IPS-15b (cell line): ENCODE measurements around the gene LPXN.
"Not testable (repeated sequence)": the region's sequence is repeated elsewhere in the genome, so short reads cannot be mapped to it uniquely, and the experiment has no call there.

Experiments used
- H3K27me3 ChIP-seq: one replicate; pipeline ENCODE4 v1.6.1; 2013; ENCODE audit warnings: low read length; ENCODE audit not compliant: control insufficient read depth, insufficient read depth
- H3K36me3 ChIP-seq: one replicate; pipeline ENCODE4 v1.6.1; 2013; ENCODE audit warnings: low read length; ENCODE audit not compliant: control insufficient read depth, insufficient read depth
- H3K4me1 ChIP-seq: one replicate; pipeline ENCODE4 v1.6.1; 2013; ENCODE audit warnings: mild to moderate bottlenecking, low read length; ENCODE audit not compliant: control insufficient read depth, insufficient read depth
- H3K4me3 ChIP-seq: one replicate; pipeline ENCODE4 v1.5.1; 2013; ENCODE audit warnings: low read depth, low read length
- H3K9ac ChIP-seq: one replicate; pipeline ENCODE4 v1.6.1; 2013; ENCODE audit warnings: low read depth, mild to moderate bottlenecking, low read length
- H3K9me3 ChIP-seq: one replicate; pipeline ENCODE4 v1.6.1; 2013; ENCODE audit warnings: mild to moderate bottlenecking, low read length; ENCODE audit not compliant: control insufficient read depth, insufficient read depth

Gene LPXN

GRCh38 chr11:58578136-58578634, 2.5 kb upstream of the LPXN start:
- Histone ChIP-seq H3K4me1 (no peaks in the 10 kb centered on the region), H3K9ac (peak overlapping the region; percentile 99), H3K27me3 (no peaks in the 10 kb centered on the region), H3K4me3 (peak overlapping the region; percentile 96), H3K36me3 (no peaks in the 10 kb centered on the region), H3K9me3 (no peaks in the 10 kb centered on the region)

- no peaks in the 10 kb centered on the region for H3K4me1 ChIP-seq
- no peaks in the 10 kb centered on the region for H3K9me3 ChIP-seq
- H3K27me3 ChIP-seq = no peaks in the 10 kb centered on the region
- peak overlapping the region; percentile 96 for H3K4me3 ChIP-seq
- no peaks in the 10 kb centered on the region for H3K36me3 ChIP-seq
- peak overlapping the region; percentile 91 for H3K9ac ChIP-seq
Measured at GRCh38 chr11:58577555-58578135, 2.0 kb upstream of the LPXN start.

GRCh38 chr11:58576887-58577471, 1.3 kb upstream of the LPXN start:
- H3K9me3 ChIP-seq = no peaks in the 10 kb centered on the region
- peak overlapping the region; percentile 96 for H3K4me3 ChIP-seq
- no peaks in the 10 kb centered on the region for H3K4me1 ChIP-seq
- H3K9ac ChIP-seq = peak overlapping the region; percentile 91
- no peaks in the 10 kb centered on the region for H3K36me3 ChIP-seq
- H3K27me3 ChIP-seq = no peaks in the 10 kb centered on the region

GRCh38 chr11:58574881-58575280, 775 bp downstream of the LPXN start:
- Histone ChIP-seq H3K27me3 (no peaks in the 10 kb centered on the region), H3K9me3 (no peaks in the 10 kb centered on the region), H3K4me1 (no peaks in the 10 kb centered on the region), H3K36me3 (no peaks in the 10 kb centered on the region), H3K9ac (no peak overlapping the region), H3K4me3 (no peak overlapping the region)

- H3K9ac ChIP-seq = no peak overlapping the region
Measured at GRCh38 chr11:58573451-58574104, 2.1 kb downstream of the LPXN start.

GRCh38 chr11:58572906-58573305, 2.8 kb downstream of the LPXN start:
- H3K27me3 ChIP-seq, H3K36me3 ChIP-seq, H3K9me3 ChIP-seq, H3K4me3 ChIP-seq, H3K9ac ChIP-seq, H3K4me1 ChIP-seq: not testable (repeated sequence)

More at GRCh38 chr11:58573451-58574104, 2.1 kb downstream of the LPXN start:
- Histone ChIP-seq H3K27me3 (no peaks in the 10 kb centered on the region), H3K9me3 (no peaks in the 10 kb centered on the region), H3K4me3 (no peak overlapping the region), H3K4me1 (no peaks in the 10 kb centered on the region), H3K36me3 (no peaks in the 10 kb centered on the region)

- no peaks in the 10 kb centered on the region for H3K9me3 ChIP-seq
- no peak overlapping the region for H3K9ac ChIP-seq
- no peak overlapping the region for H3K4me3 ChIP-seq
- no peaks in the 10 kb centered on the region for H3K36me3 ChIP-seq
- H3K27me3 ChIP-seq = no peaks in the 10 kb centered on the region
- H3K4me1 ChIP-seq = no peaks in the 10 kb centered on the region
Measured at GRCh38 chr11:58567889-58568512, 7.7 kb downstream of the LPXN start.

GRCh38 chr11:58564231-58564630, 11.4 kb downstream of the LPXN start:
- no peaks in the 10 kb centered on the region for H3K36me3 ChIP-seq
- H3K9ac ChIP-seq = no peak overlapping the region
- no peaks in the 10 kb centered on the region for H3K9me3 ChIP-seq
- H3K4me3 ChIP-seq = no peak overlapping the region
- no peaks in the 10 kb centered on the region for H3K27me3 ChIP-seq
- no peaks in the 10 kb centered on the region for H3K4me1 ChIP-seq

- Histone ChIP-seq H3K27me3 (no peaks in the 10 kb centered on the region), H3K4me3 (no peak overlapping the region), H3K9ac (no peak overlapping the region), H3K9me3 (no peaks in the 10 kb centered on the region), H3K36me3 (no peaks in the 10 kb centered on the region), H3K4me1 (no peaks in the 10 kb centered on the region)
Measured at GRCh38 chr11:58562375-58562800, 13.3 kb downstream of the LPXN start.

GRCh38 chr11:58561394-58562098, 14.1 kb downstream of the LPXN start:
- no peaks in the 10 kb centered on the region for H3K9me3 ChIP-seq
- H3K9ac ChIP-seq = no peak overlapping the region
- no peak overlapping the region for H3K4me3 ChIP-seq
- H3K36me3 ChIP-seq = no peaks in the 10 kb centered on the region
- no peaks in the 10 kb centered on the region for H3K4me1 ChIP-seq
- no peaks in the 10 kb centered on the region for H3K27me3 ChIP-seq

- no peaks in the 10 kb centered on the region for H3K27me3 ChIP-seq
- H3K4me1 ChIP-seq = no peaks in the 10 kb centered on the region
- H3K9ac ChIP-seq = no peak overlapping the region
- H3K9me3 ChIP-seq = no peaks in the 10 kb centered on the region
- no peak overlapping the region for H3K4me3 ChIP-seq
- H3K36me3 ChIP-seq = no peaks in the 10 kb centered on the region
Measured at GRCh38 chr11:58560842-58561241, 14.8 kb downstream of the LPXN start.
